ENCODE measurements around the gene KAT2B.

- TF ChIP-seq, protein P1, sequence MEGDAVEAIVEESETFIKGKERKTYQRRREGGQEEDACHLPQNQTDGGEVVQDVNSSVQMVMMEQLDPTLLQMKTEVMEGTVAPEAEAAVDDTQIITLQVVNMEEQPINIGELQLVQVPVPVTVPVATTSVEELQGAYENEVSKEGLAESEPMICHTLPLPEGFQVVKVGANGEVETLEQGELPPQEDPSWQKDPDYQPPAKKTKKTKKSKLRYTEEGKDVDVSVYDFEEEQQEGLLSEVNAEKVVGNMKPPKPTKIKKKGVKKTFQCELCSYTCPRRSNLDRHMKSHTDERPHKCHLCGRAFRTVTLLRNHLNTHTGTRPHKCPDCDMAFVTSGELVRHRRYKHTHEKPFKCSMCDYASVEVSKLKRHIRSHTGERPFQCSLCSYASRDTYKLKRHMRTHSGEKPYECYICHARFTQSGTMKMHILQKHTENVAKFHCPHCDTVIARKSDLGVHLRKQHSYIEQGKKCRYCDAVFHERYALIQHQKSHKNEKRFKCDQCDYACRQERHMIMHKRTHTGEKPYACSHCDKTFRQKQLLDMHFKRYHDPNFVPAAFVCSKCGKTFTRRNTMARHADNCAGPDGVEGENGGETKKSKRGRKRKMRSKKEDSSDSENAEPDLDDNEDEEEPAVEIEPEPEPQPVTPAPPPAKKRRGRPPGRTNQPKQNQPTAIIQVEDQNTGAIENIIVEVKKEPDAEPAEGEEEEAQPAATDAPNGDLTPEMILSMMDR (conservative IDR thresholded peaks at IDR 0.05 in 1 of 2, IDR thresholded peaks at IDR 0.05 in 1 of 2; ENCODE audit: extremely low read depth in 1 of 2, insufficient read depth in 1 of 2, low read depth in 1 of 2, low read length in 2 of 2) = no peak
- TF ChIP-seq EZH2 (IDR thresholded peaks at IDR 0.05; ENCODE audit: borderline replicate concordance, low read length) = no peak
Measured at GRCh38 chr3:20083953-20084352, 43.7 kb downstream of the KAT2B start.

Data from mammary epithelial cell (primary cell).